Metanephros (tissue), 2 donors: Measurements from ENCODE around the gene WFDC6. TPM values are rescaled to one million over a fixed set of nuclear protein-coding genes. Genes with fewer than 3 reads are reported as not detected.

Experiments used
- small RNA-seq: library from RNA; depleted of rRNA; stranded (forward); fragments of <200 nt; gene quantifications from one replicate; pipeline ENCODE3, GENCODE V24; 2014; ENCODE audit warnings: low replicate concordance
- total RNA-seq: library from RNA; depleted of rRNA; stranded (reverse); fragments of >200 nt; gene quantifications from one replicate; pipeline ENCODE4 v1.2.3, GENCODE V29; 2014

WFDC6 gene
- total RNA-seq = not detected

DNA sequence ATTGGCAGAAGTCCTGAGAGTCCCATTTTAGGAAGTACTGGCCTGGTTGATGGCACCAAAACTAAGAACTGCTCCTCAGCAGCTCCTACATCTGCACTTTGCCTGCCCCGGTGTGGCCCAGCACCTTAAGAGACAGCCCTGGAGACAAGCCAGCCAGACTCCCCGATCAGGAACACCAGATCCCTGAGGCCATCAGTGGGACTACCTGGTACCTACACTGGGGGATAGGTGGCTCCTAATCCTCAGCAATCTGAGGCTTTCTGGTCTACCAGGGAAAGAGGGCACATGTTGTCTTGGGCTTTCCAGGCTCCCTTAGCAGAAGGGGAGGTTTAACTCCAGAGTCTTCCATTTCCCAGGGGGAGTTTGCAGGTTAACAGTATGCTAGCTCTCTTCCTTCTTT, at the start of gene WFDC6:
TSS of gene WFDC6 (minus strand) at position 101 of the 400 bp plus-strand sequence. CDS start at position 26, 75 bp downstream.

DNA sequence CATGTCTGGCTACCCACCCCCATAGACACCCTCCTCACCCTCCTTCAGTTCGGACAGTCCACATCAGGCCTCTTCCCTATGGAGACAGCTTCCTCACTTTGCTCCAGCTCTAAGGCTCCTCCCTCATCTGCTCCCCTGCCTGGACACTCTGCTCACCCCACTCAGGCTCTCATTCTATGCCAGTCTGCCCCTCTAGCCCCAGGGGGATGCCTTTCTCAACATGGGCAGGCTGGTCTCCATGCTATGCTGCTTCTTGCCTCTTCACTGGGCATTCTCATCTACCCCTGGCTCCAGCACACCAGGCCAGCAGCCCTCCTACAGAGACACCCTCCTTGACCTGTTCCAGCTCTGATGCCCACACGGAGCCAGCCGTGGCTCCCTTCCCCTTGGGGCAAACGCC, 39.9 kb upstream of the WFDC6 start, which contains the start of gene WFDC8:
TSS of gene WFDC8 (minus strand) at position 101 of the 400 bp plus-strand sequence. CDS start at position 64, 37 bp downstream.

DNA sequence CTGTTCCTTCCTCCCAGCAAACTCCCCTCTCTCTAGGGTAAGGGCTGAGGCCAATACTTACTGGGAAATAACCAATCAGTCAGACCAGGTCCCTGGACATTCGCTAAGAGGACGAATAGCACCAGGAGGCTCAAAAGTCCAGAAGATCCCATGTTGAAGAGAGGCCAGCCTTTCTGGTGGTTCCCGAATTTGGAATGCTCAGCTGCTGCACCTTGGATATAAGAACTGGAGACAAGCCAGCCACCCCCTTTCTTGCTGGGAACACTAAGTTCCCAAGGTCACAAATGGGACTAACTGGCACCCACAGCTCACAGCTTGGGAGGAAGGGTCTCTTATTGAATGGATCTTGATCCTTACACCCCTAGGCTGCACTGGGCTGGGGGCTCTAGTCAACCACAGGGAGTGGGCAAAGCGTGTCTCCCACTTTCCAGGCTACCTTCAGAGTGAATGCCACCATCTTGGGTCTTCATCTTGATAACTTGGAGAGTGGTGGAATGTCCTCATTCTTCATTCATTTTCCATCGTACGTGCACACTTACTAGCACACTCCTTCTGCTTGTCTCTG, 8.0 kb upstream of the WFDC6 start, which contains the start of gene EPPIN:
TSS of gene EPPIN (minus strand) at position 196 of the 565 bp plus-strand sequence. CDS start at position 152, 44 bp downstream.

DNA sequence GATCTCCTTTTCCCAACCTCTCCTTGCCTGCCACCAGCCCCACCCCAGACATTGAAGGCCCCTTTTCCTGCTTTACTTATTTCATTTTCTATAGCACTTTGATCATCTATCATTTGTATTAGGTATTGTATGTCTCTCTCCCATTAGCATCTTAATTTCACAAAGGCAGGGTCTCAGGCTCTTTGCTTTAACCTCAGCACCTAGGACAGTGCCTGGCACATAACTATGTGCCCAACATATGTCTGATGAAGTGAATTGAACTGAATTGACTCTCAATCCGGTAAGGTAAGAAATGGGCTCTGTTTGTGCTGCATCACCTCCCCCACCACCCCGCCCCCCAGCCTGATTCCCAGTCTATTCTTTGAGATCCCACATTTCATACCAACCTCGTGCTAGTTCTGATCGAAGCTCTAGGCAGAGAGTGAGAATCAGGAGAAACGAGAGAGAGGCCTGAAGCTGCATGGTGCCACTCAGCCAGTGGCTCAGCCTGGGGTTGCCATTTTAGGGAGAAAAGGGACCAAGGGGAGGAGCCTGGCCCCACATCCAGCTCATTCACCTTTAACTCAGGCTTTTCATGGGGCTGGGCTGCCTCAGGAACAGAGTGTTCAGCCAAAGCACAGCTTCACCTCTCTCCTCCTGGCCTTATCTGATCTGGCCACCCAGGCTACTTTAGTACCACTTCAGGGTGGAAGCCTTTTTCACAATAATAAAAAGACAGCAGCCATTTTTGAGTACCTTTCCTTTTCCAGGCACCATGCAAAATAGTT, 24.0 kb downstream of the WFDC6 start, which contains the start of gene SPINT3:
TSS of gene SPINT3 (minus strand) at position 476 of the 767 bp plus-strand sequence. CDS start at position 462, 14 bp downstream.

Small RNA genes within 50 kb of the gene (small RNA-seq; reads per million reads assigned to genes)
- gene AL031663.1 = not detected
- gene HSPD1P21 = not detected
- gene RNA5SP485 = not detected

Other genes with a start within 250 kb of the WFDC6 start
- gene RBPJL, start 232.6 kb downstream of the WFDC6 start, total RNA-seq = not detected
- 0.99 TPM for gene MATN4, start 231.2 kb downstream of the WFDC6 start, total RNA-seq
- 122 TPM for gene SDC4, start 191.1 kb downstream of the WFDC6 start, total RNA-seq
- 25.3 TPM for gene SYS1, start 176.3 kb downstream of the WFDC6 start, total RNA-seq
- gene TP53TG5, start 161.2 kb downstream of the WFDC6 start, total RNA-seq = 0.12 TPM
- gene DBNDD2, start 131.2 kb downstream of the WFDC6 start, total RNA-seq = 12.9 TPM
- gene PIGT, start 123.3 kb downstream of the WFDC6 start, total RNA-seq = 45.5 TPM
- gene WFDC2, start 69.7 kb downstream of the WFDC6 start, total RNA-seq = 77.5 TPM
- not detected for gene SPINT3, start 23.9 kb downstream of the WFDC6 start, total RNA-seq
- gene EPPIN, start 7.9 kb upstream of the WFDC6 start, total RNA-seq = not detected
- gene WFDC8, start 39.8 kb upstream of the WFDC6 start, total RNA-seq = not detected
- not detected for gene WFDC10A, start 90.3 kb upstream of the WFDC6 start, total RNA-seq
- not detected for gene WFDC9, start 91.8 kb upstream of the WFDC6 start, total RNA-seq
- not detected for gene WFDC11, start 130.8 kb upstream of the WFDC6 start, total RNA-seq
- gene WFDC13, start 162.6 kb upstream of the WFDC6 start, total RNA-seq = not detected
- not detected for gene WFDC10B, start 165.5 kb upstream of the WFDC6 start, total RNA-seq
- not detected for gene SPINT4, start 182.9 kb upstream of the WFDC6 start, total RNA-seq